Epithelial cell of proximal tubule (primary cell): ENCODE measurements around the gene MED12L. TPM values are rescaled to one million over a fixed set of nuclear protein-coding genes. Genes with fewer than 3 reads are reported as not detected.

Experiments
- DNase-seq: peaks from one replicate; pipeline ENCODE4 v3.0.0-alpha.2; 2011; ENCODE audit warnings: low read depth
- H3K4me3 ChIP-seq: 2 replicates; pipeline ENCODE4 v1.5.1; 2011; ENCODE audit warnings: low read depth, mild to moderate bottlenecking, low read length
- total RNA-seq: library from RNA; depleted of rRNA; stranded (reverse); fragments of >200 nt; gene quantifications from 2 replicates; pipeline ENCODE4 v1.2.3, GENCODE V29; 2015
- TF ChIP-seq, protein P1 (sequence below): conservative IDR thresholded peaks from 2 replicates; pipeline ENCODE4 v1.5.1; 2012; ENCODE audit warnings: low read depth, mild to moderate bottlenecking, low read length

The MED12L gene
- total RNA-seq, 1 donor from 2014 or later: 0.12 TPM

DNA sequence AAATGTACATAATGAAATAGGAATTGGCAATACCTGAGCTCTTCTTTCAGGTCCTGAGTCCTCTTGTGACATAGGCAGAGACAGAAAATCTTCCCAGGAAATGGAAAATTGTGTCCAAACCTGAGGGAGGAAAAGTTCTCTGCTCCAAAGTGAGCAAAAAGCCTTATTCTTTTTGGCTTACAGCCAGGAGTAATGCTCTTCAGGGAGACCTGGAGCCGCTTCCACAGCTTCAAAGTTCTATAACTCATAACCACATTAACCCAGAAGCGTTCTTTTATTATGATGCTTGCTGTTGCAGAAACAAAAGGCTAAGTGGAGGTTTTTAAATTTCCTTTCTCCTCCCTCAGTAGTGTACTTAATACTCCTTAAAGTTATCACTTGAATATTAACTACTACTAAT is 374.8 kb downstream of the MED12L start:
- TF ChIP-seq, protein P1, sequence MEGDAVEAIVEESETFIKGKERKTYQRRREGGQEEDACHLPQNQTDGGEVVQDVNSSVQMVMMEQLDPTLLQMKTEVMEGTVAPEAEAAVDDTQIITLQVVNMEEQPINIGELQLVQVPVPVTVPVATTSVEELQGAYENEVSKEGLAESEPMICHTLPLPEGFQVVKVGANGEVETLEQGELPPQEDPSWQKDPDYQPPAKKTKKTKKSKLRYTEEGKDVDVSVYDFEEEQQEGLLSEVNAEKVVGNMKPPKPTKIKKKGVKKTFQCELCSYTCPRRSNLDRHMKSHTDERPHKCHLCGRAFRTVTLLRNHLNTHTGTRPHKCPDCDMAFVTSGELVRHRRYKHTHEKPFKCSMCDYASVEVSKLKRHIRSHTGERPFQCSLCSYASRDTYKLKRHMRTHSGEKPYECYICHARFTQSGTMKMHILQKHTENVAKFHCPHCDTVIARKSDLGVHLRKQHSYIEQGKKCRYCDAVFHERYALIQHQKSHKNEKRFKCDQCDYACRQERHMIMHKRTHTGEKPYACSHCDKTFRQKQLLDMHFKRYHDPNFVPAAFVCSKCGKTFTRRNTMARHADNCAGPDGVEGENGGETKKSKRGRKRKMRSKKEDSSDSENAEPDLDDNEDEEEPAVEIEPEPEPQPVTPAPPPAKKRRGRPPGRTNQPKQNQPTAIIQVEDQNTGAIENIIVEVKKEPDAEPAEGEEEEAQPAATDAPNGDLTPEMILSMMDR: no peak
- H3K4me3 ChIP-seq: peak overlapping the region; percentile 60
- DNase-seq: no peak

DNA sequence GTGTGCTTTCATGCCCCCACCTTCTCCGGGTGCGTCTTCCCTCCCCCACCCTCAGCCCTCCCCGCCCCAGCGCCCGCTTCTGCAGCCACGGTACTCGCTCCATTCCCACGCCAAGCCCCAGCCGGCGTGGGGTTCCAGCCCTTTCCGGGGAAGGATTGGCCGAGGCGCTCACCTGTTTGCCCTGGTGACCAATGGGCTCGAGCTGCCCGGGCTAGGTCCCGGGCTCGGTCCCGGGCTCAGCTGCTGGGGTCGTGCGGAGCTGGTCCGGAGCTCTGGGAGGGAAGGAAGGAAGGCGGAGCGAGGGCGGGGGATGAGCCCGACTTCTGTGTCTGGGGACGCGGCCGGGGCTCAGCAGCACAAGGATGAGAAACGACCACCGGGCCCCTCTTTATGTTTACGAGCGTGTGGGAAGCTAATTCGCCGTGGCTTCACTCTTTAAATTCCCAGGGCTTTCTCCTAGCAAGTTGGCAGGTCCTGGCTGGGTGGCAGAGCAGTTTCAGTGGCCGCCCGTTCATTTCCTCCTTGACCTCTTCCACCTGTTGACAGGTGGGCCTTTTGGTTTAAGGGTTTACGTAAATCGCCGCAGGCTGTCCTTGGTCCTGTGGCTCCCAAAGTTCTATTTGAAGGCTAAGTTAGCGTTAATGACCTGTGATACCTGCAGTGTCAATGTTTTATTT is 375.4 kb downstream of the MED12L start, which contains the start of gene IGSF10:
IGSF10 (minus strand) TSS at position 288 of the 677 bp plus-strand sequence. CDS start 2,352 bp downstream, outside the sequence.
- TF ChIP-seq, protein P1: no peak
- DNase-seq: no peak
- H3K4me3 ChIP-seq: peak within 1 kb of the TSS; percentile 60

DNA sequence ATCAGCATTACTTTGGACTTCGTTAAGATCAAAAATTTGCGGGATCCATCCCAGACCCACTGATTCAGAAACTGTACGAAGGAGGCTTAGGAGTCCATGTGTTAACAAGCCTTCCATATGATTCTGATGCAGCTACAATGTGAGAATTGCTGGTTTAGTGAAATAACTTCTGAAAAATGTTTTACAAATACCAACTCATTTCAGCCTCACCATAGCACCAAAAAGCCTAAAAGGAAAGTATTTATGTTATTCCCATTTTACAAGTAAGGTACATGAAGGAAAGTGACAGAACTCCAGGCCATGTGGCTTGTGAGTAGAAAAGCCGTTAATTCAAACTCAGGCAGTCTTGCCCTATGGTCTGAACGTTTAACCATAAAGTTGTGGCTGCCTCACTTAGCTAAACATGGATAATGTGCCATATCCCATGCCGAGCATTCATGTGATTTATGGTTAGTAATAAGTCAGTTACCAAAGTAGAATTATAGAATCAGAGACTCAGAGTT is 376.9 kb downstream of the MED12L start:
- TF ChIP-seq, protein P1: no peak
- DNase-seq: no peak
- no peak overlapping the region for H3K4me3 ChIP-seq

DNA sequence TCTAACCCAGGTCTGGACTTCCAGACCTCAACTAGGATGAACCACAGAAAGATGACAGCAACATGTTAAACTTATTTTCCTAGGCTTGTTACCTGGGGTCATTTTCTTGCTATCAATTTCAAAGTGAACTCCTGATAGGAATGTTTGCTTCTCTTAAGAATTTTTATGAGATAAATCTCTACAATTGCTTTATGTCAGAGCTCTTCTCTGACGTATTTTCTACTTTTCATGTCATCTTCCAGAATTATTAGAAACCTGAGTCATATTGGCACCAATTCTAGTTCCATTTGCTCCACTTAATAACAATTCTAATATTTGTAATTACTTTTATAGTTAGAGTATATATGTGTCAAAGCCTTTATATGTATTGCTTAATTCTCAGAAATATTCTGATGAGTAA is 377.5 kb downstream of the MED12L start:
- DNase-seq: no peak
- no peak overlapping the region for H3K4me3 ChIP-seq
- TF ChIP-seq, protein P1: no peak

DNA sequence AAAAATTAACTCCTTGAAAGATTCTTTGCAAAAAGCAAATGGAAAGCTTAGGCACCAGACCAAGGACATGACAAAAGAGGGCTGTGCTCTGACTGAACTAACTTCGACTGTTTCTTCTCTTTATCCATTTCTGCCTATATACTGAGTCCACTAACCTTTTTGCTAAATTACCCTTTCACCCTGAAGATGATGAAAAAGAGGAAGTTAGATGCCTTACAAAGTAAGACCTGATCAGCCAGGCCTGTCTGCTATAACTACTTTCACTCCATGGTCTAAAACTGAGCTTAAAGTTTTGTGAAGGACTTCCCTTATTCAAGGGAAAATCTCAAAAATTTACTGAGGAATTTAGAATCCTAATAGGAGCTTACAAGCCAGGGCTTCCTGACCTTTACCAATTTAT is 381.6 kb downstream of the MED12L start:
- no peak overlapping the region for H3K4me3 ChIP-seq
- TF ChIP-seq, protein P1: no peak
- no peak for DNase-seq

DNA sequence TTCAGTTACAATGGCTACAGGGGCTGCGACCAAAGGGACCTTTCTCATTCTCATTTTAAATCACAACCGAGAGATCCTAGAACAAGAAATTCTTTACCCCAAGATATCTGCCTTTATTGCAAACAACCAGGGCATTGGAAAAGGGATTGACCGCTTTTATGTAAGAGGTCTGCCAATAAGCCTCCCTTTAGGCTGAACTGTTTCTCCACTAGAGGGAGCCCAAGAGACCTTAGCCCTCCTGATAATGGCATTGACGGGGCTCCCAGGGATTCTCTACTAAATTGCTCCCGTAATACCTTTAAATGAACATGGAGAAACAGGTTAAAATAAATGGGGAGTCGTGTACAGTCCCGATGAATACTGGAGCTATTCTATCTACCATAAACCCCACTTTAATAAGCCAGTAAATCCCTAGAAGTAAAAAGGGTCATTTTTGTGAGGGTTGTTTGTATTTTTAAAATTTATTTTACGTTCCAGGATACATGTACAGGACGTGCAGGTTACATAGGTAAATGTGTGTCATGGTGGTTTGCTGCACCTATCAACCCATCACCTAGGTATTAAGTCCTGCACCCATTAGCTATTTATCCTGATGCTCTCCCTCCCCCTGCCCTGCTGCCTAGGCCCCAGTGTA is 382.9 kb downstream of the MED12L start:
- H3K4me3 ChIP-seq: no peak overlapping the region
- TF ChIP-seq, protein P1: peak; percentile 93
- DNase-seq: peak; percentile 16
